ENCODE measurements around the gene HOXA4.

The HOXA4 gene

DNA sequence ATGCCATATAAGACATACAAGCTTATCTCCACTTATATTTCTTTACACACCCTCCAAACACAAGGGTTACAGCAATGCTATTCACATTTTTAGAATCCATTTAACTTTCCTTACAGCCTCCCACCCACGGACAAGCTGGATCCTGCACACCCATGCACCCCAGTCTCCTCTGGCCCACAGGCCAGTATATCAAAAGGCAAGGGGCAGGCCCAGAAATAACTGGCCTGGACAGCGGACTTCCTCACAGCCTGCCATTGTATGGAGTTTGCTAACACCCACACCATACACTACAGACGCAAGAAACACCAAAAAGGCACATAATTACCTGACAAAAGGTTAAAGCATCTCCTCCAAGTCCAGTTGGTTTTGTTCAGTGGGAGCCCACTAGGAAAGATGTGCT, 12.0 kb downstream of the HOXA4 start:
- no peak for DNase-seq (ENCODE audit: low read depth)
- TF ChIP-seq, protein P1, sequence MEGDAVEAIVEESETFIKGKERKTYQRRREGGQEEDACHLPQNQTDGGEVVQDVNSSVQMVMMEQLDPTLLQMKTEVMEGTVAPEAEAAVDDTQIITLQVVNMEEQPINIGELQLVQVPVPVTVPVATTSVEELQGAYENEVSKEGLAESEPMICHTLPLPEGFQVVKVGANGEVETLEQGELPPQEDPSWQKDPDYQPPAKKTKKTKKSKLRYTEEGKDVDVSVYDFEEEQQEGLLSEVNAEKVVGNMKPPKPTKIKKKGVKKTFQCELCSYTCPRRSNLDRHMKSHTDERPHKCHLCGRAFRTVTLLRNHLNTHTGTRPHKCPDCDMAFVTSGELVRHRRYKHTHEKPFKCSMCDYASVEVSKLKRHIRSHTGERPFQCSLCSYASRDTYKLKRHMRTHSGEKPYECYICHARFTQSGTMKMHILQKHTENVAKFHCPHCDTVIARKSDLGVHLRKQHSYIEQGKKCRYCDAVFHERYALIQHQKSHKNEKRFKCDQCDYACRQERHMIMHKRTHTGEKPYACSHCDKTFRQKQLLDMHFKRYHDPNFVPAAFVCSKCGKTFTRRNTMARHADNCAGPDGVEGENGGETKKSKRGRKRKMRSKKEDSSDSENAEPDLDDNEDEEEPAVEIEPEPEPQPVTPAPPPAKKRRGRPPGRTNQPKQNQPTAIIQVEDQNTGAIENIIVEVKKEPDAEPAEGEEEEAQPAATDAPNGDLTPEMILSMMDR (conservative IDR thresholded peaks at IDR 0.05; ENCODE audit: low read length), result no peak
- H3K4me3 ChIP-seq (ENCODE audit: low read length), result no peak overlapping the region

DNA sequence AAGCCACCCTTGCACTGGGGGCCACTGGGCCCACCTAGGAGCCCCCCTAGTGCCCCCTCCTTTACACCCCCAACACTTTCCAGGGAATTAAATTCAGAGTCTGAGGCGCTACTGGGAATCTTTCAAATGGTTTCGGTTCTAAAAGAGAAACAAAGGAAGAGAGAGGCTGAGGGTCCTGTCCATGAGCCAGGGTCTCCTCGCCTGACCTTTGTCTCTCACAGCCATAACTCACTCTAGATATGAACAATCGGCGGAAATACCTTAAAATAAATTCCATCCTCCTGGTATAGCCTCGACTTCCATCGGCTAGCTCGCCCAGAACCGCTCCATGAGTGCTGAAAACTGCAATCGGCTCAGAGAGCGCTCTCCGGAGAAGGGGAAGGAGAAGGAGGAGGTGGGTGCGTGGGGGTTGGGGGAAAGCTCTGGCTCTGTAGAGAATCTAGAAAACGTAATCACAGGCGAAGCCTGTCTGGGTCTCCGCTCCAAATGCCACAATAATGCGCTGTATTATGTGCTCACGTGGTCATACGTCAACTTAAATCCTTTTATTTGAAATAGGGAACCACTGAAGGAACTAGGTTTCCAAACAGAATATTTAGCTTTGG, 12.6 kb downstream of the HOXA4 start:
- TF ChIP-seq, protein P1 (conservative IDR thresholded peaks at IDR 0.05; ENCODE audit: low read length), result no peak
- no peak for DNase-seq (ENCODE audit: low read depth)
- H3K4me3 ChIP-seq (ENCODE audit: low read length), result no peak overlapping the region

DNA sequence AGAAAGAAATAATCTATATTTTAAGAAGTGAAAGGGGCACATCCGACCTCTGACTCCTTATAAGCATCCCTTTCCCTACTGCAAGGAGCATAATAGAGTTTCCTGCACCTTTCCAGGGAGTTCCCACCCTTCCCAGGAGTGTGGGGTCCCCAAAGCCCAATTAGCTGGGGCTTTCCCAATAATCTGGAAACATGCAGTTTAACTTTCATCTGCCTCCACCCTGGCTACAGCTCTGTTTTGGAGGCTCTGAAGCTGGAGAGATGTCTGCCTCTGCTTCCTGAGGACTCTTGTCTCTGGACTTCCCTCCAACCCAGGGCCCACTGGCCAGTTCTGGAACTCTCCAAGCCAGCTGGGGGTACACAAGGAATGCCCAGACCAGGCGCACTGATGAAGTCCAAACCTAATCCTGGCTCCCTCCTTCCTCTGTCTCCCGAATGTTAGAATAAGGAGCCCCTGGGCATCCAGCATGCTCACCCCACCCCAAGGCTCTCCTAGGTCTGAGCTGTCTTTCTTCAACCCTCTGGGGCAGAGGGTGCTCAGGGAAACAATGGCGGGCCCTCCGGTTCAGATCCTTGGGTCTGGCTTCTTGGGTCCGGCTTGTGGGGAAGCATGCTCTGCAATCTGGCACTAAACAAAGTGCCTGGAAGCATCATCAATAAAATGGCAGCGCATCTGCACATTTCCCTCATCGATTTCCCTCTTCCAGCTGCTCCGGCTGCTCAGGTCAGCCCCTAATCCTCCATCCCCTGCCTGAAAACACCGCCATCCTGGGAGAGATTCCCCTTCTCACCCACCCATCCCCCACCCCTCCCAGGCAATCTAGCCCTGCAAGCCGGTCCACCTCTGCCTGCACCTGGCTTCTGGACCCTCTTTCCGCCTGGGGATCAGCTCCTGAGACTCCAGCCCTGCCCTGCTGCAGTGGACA, 13.3 kb downstream of the HOXA4 start:
- H3K4me3 ChIP-seq (ENCODE audit: low read length), result no peak overlapping the region
- TF ChIP-seq, protein P1 (conservative IDR thresholded peaks at IDR 0.05; ENCODE audit: low read length), result no peak
- no peak for DNase-seq (ENCODE audit: low read depth)

GRCh38 chr7:27116031-27116961, 14.3 kb downstream of the HOXA4 start:
- H3K4me3 ChIP-seq (ENCODE audit: low read length), result no peak overlapping the region

DNA sequence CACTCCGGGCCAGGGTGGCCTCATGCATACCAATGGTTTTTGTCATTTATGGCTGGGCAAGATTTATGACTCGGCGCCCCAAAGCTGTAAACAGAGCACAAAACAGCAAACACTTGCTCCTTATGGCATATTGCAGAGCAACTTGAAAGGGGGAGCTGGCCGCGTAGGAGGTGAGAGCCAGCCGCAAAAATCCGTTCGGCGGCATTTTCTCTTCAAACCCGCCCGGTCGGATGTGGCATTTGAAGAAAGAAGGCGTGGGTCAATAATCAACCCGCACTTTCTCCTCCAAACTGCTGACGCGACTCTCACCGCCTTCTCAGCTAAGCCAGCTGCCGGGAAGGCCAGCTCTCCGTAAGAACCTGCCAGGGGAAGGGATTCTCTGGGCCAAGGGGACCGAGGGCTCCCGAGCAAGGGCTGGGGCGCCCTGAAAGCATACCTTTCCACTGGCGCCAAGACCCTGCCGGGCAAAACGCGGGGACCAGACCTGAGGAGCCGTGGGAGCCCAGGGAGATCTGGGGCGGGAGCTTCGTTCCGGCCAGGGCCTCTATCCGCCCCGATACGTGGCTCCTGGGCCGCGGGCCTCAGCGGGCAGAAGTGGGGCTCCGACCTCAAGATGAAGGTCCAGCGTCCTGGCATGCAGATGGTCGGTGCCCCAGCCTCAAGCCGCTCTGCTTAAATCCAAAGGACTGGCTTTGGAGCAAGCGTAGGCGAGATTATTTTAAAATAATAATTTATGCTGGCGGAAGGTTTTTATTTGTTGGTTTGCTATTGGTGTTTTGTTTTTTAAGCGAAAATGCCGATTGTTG, 15.1 kb downstream of the HOXA4 start:
- no peak overlapping the region for H3K4me3 ChIP-seq (ENCODE audit: low read length)
- TF ChIP-seq, protein P1 (conservative IDR thresholded peaks at IDR 0.05; ENCODE audit: low read length), result no peak
- no peak for DNase-seq (ENCODE audit: low read depth)

More at GRCh38 chr7:27116031-27116961, 14.3 kb downstream of the HOXA4 start:
- TF ChIP-seq, protein P1 (conservative IDR thresholded peaks at IDR 0.05; ENCODE audit: low read length), result no peak
- no peak for DNase-seq (ENCODE audit: low read depth)

DNA sequence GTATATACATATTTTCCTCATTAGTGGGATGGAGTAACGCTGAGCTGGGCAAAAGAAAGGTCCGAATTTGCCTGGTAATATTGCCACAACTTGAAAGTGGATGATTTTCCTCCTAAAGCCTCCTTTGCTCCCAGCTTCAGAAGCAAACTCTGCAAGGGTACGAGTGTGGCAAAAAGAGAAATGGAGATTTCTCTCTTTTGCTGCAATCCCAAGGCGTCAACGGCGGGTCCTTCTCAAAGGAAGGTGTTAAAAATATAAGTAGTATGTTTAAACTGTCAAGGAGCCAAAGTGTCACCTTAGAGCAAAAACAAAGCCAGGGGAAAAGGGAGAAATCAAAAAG, 15.7 kb downstream of the HOXA4 start:
- TF ChIP-seq, protein P1 (conservative IDR thresholded peaks at IDR 0.05; ENCODE audit: low read length), result no peak
- no peak overlapping the region for H3K4me3 ChIP-seq (ENCODE audit: low read length)
- no peak for DNase-seq (ENCODE audit: low read depth)
